ENCODE data around the gene TMC7.
"Not testable (repeated sequence)": the region's sequence is repeated elsewhere in the genome, so short reads cannot be mapped to it uniquely, and the experiment has no call there.

Gene TMC7

GRCh38 chr16:18984435-18985005 lies 786 bp downstream of the TMC7 start:
- no peak for DNase-seq

- not testable (repeated sequence) for DNase-seq
These were observed 1.5 kb downstream of the TMC7 start for GRCh38 chr16:18985256-18985655.

- not testable (repeated sequence) for DNase-seq
These were observed 8.0 kb downstream of the TMC7 start for GRCh38 chr16:18991731-18992130.

DNA sequence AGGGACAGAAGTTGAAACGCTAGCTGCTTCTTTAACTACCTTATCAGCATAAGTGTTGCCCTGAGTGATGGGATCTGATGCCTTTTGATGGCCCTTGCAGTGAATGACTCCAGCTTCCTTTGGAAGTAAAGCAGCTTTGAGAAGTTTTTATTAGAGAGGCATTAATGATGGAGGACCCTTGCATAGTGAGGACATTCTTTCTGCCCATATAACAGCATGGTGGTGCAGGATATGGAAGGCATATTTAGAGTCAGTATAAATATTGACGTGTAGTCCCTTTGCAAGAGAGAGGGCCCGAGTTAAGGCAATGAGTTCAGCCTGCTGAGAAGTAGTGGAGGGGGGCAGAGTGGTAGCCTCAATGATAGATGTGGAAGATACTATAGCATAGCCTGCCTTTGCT lies 9.8 kb downstream of the TMC7 start:
- DNase-seq, result not testable (repeated sequence)

DNA sequence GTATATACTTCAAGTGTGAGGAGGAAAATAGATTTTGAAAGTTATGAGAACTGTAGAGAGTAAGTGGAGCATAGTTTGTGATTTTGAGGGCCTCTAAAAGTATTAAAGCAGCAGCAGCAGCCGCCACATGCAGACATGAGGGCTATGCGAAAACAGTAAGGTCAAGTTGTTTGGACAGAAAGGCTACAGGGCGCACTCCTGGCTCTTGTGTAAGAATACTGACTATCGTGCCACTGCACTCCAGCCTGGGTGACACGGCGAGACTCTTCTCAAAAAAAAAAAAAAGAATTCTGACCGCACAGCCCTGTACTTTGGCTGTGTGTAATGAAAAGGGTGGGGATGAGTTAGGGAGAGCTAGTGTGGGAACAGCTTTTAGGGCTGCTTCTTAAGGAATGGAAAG lies 10.4 kb downstream of the TMC7 start:
- not testable (repeated sequence) for DNase-seq

DNA sequence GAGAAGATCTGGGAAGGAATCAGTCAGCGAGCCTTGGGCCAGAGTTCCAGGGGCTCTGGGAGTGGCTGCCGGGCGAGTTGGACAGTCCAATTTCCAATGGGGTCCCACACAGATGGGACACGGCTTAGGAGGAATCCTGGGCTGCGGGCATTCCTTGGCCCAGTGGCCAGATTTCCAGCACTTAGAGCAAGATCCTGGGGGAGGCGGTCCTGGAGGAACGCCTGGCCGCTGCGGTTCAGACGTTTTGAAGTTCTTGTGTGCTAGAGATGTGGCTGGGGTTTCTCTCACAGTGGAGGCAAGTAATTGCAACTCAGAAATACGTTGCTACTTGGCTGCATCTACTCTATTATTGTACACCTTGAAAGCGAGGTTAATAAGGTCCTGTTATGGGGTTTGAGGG lies 11.7 kb downstream of the TMC7 start:
- DNase-seq, result not testable (repeated sequence)

GRCh38 chr16:18996536-18996935 lies 12.8 kb downstream of the TMC7 start:
- not testable (repeated sequence) for DNase-seq

GRCh38 chr16:18997001-18997400 lies 13.3 kb downstream of the TMC7 start:
- DNase-seq, result not testable (repeated sequence)

DNA sequence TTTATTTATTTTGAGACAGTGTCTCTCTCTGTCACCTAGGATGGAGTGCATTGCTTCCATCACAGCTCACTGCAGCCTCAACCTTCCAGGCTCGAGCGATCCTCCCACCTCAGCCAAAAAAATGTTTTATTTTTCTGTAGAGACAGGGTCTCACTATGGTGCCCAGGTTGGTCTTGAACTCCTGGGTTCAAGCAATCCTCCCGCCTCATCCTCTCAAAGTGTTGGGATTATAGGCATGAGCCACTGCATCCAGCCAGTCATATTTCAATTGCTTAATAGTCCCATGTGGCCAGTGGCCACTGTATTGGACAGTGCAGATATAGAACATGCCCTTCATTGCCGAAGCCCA lies 15.3 kb downstream of the TMC7 start:
- no peak for DNase-seq

GRCh38 chr16:19001788-19002187 lies 18.1 kb downstream of the TMC7 start:
- DNase-seq, result no peak

GRCh38 chr16:19003935-19004334 lies 20.2 kb downstream of the TMC7 start:
- no peak for DNase-seq

DNA sequence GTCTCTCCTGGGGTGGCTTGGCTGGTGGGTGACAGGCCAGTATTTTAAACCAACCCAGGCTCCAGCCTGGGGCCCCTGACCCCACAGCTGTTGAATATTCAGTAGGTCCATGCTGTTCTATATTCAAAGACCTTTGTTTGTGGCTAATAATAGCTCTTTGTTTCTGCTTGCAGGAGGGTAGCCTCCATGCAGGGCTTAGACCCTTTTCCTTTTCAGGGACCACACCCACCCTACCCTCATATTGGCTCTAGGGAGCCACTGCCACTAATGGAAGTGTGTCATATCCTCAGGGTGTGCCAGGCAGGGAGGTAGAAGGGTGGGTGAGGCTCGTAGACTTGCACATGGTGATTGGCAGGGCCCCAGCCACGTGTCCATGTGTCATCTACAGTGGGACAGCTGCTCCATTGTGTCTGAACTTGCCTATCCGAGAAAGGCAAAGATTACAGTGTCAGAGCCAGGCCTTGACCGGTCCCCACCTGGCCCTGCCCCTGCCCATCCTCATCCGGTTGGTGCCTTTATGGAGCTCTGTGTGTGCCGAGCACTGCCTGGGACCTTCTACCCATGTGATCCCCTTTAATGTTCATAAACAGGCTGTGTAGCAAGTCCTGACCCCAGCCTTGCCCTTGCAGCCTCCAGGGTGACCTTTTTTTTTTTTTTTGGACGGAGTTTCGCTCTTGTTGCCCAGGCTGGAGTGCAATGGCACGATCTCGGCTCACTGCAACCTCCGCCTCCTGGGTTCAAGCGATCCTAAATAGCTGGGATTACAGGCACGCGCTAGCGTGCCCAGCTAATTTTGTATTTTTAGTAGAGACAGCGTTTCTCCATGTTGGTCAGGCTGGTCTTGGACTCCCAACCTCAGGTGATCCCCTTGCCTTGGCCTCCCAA lies 22.1 kb downstream of the TMC7 start:
- DNase-seq, result no peak

DNA sequence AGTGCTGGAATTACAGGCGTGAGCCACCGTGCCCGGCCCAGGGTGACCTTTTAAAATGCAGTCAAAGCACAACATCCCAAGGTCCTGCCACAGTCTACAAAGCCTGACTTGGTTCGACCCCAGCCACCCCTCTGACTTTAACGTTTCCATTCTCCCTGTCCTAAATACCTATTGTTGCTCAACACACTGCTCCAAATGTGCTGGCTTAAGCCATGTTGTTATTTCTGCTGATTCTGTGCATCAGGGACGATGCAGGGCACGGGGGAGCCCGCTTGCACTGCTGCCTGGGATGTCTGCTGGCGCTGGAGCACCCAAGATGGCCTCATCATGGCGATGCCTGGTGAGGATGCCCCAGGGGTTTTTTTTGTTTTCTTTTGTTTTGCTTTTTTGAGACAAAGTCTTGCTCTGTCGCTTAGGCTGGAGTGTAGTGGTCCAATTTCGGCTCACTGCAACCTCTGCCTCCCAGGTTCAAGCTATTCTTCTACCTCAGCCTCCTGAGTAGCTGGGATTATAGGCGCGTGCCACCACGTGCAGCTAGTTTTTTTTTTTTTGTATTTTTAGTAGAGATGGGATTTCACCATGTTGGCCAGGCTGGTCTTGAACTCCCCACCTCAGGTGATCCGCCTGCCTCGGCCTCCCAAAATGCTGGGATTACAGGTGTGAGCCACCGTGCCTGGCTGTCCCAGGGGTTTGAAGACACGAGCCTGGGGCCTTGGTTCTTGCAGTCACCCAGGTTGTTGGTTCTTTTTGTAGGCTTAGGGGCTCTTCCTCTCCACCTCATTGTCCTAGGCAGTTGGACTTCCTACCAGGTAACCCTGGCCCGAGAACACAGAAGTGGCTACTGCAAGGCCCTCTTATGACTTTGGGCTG lies 22.9 kb downstream of the TMC7 start:
- DNase-seq, result no peak

- DNase-seq, result no peak
These were observed 24.8 kb downstream of the TMC7 start for GRCh38 chr16:19008245-19009169.

DNA sequence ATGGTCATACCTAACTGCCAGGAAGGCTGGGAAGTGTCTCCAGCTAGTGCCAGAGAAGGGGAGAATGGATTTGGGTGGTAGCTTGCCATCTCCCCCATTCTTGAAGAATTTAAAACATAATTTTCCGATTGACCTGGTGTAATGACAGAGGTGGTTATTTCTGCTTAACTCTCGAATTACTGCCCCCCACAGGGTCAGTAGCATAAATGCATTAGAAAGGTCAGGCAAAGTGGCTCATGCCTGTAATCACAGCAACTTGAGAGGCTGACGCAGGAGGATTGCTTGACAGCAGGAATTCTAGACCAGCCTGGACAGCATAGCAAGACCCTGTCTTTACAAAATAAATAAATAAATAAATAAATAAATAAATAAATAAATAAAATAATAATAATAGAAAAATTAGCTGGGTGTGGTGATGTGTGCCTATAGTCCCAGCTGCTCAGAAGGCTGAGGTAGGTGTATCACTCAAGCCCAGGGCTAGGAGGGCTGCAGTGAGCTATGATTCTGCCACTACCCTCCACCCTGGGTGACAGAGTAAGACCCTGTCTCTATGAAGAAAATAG lies 27.5 kb downstream of the TMC7 start:
- DNase-seq, result no peak

GRCh38 chr16:19014461-19014860 lies 30.7 kb downstream of the TMC7 start:
- no peak for DNase-seq

DNA sequence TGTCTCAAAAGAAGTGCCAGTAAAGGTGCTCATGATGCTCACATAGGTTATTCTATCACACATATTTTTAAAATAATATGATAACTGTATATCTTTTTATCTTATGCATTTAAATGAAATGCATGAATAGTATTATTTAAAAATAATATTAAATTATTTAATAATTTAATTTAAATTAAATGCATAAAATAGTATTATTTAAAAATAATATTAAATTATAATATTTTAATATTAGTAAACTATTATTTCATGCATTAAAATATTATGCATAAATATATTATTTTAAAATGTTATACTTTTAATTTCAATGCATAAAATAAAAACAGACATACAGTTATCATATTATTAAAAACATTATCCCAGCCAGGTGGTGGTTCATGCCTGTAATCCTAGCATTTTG lies 33.4 kb downstream of the TMC7 start:
- DNase-seq, result no peak

- DNase-seq, result no peak
These were observed 37.0 kb downstream of the TMC7 start for GRCh38 chr16:19020689-19021088.

GRCh38 chr16:19021747-19022146 lies 38.0 kb downstream of the TMC7 start:
- no peak for DNase-seq

GRCh38 chr16:19027416-19027815 lies 43.7 kb downstream of the TMC7 start:
- no peak for DNase-seq

- DNase-seq, result no peak
These were observed 46.2 kb downstream of the TMC7 start for GRCh38 chr16:19029980-19030379.

GRCh38 chr16:19031738-19032137 lies 48.0 kb downstream of the TMC7 start:
- DNase-seq, result no peak
